HG03558 (cell line): ENCODE results near the gene AKAP8L.

Experiments
- ATAC-seq: cut with Tn5 transposase; IDR thresholded peaks from one replicate; pipeline ENCODE4 v1.9.1; 2021; ENCODE audit warnings: moderate number of reproducible peaks; ENCODE audit not compliant: unreplicated experiment; ENCODE audit errors: extremely low read depth

The AKAP8L gene

GRCh38 chr19:15449620-15450527 lies 31.1 kb upstream of the AKAP8L start, which contains the start of gene WIZ:
TSS of gene WIZ (minus strand) at chr19:15449956. CDS start at chr19:15448307, 1,649 bp downstream.
- ATAC-seq: no peak

- ATAC-seq: no peak
Measured at GRCh38 chr19:15448778-15449619, 30.2 kb upstream of the AKAP8L start.

- no peak for ATAC-seq
Measured at GRCh38 chr19:15448044-15448777, 29.4 kb upstream of the AKAP8L start.

- no peak for ATAC-seq
Measured at GRCh38 chr19:15447057-15447456, 28.3 kb upstream of the AKAP8L start.

- ATAC-seq: no peak
Measured at GRCh38 chr19:15445807-15446376, 27.1 kb upstream of the AKAP8L start.

GRCh38 chr19:15445227-15445605 lies 26.4 kb upstream of the AKAP8L start:
- ATAC-seq: no peak

GRCh38 chr19:15444505-15445226 lies 25.9 kb upstream of the AKAP8L start:
- no peak for ATAC-seq

- no peak for ATAC-seq
Measured at GRCh38 chr19:15443838-15444237, 25.1 kb upstream of the AKAP8L start.

GRCh38 chr19:15443325-15443724 lies 24.5 kb upstream of the AKAP8L start:
- no peak for ATAC-seq

- ATAC-seq: no peak
Measured at GRCh38 chr19:15442142-15442920, 23.5 kb upstream of the AKAP8L start.

- ATAC-seq: no peak
Measured at GRCh38 chr19:15441317-15441716, 22.5 kb upstream of the AKAP8L start.

GRCh38 chr19:15439821-15440641 lies 21.2 kb upstream of the AKAP8L start:
- no peak for ATAC-seq

- ATAC-seq: no peak
Measured at GRCh38 chr19:15439078-15439799, 20.5 kb upstream of the AKAP8L start.

- no peak for ATAC-seq
Measured at GRCh38 chr19:15438577-15438976, 19.8 kb upstream of the AKAP8L start.

GRCh38 chr19:15438124-15438496 lies 19.3 kb upstream of the AKAP8L start:
- ATAC-seq: no peak

GRCh38 chr19:15437355-15438123 lies 18.8 kb upstream of the AKAP8L start:
- no peak for ATAC-seq

GRCh38 chr19:15436826-15437110 lies 18.0 kb upstream of the AKAP8L start:
- no peak for ATAC-seq
